HG02970 (cell line): ENCODE measurements around the gene OCIAD1.
A peak's percentile ranks its signal among the peaks of the same experiment; 100 is the strongest.
"Not testable (repeated sequence)": the region's sequence is repeated elsewhere in the genome, so short reads cannot be mapped to it uniquely, and the experiment has no call there.

ENCODE experiments used
- ATAC-seq: cut with Tn5 transposase; IDR thresholded peaks from one replicate; pipeline ENCODE4 v1.9.1; 2021; ENCODE audit warnings: mild to moderate bottlenecking, moderate library complexity, moderate number of reproducible peaks; ENCODE audit not compliant: unreplicated experiment, low FRiP score

Gene OCIAD1

GRCh38 chr4:48879561-48880442 lies 48.9 kb downstream of the OCIAD1 start:
- ATAC-seq, result no peak

DNA sequence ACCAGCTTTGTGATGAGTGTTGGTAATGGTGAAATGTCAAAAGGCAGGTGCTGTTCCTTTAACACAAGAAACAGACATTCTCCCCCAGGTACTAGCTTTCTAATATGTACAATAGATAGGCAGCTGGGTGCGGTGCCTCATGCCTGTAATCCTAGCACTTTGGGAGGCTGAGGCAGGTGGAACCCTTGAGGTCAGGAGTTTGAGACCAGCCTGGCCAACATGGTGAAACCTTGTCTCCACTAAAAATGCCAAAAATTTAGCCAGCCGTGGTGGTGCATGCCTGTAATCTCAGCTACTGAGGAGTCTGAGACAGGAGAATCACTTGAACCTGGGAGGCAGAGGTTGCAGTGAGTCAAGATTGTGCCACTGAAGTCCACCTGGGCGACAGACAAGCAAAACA lies 50.8 kb downstream of the OCIAD1 start:
- not testable (repeated sequence) for ATAC-seq

- ATAC-seq, result not testable (repeated sequence)
These were observed 58.9 kb downstream of the OCIAD1 start for GRCh38 chr4:48889750-48890149.

- ATAC-seq, result no peak
These were observed 60.2 kb downstream of the OCIAD1 start for GRCh38 chr4:48891028-48891619.

- ATAC-seq, result no peak
These were observed 66.0 kb downstream of the OCIAD1 start for GRCh38 chr4:48896845-48897244.

DNA sequence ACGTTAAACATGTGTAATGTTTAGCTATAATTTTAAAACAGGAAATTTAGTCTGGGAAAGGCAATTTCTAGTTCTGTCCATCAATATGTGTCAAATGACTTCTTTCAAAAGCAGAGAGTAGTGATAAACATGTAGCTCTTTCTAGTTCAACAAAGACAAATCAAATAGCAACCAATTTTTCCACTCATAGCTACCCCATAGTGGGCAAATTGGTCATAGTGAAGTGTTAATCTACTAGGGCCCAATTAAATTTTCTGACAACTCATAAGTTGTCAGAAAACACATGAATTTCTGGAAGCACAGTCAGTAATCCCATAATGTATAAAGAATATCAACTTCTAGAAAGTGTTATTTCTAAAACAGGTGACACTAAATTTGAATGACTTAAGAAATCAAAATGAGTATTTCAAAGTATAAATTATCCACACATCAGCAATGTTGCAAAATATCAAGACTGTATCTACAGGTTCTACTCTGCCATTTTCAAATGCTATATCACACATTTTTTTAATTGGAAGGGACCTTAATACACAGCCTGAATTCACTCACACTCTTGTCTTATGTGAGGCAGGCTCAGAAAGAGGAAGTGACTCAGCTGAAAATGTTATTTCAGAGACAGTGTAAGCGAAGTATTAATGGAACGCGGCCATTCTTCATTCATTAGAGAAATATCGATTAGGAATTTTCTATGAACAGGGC lies 68.0 kb downstream of the OCIAD1 start:
- ATAC-seq, result no peak

- ATAC-seq, result no peak
These were observed 68.5 kb downstream of the OCIAD1 start for GRCh38 chr4:48899432-48899749.

DNA sequence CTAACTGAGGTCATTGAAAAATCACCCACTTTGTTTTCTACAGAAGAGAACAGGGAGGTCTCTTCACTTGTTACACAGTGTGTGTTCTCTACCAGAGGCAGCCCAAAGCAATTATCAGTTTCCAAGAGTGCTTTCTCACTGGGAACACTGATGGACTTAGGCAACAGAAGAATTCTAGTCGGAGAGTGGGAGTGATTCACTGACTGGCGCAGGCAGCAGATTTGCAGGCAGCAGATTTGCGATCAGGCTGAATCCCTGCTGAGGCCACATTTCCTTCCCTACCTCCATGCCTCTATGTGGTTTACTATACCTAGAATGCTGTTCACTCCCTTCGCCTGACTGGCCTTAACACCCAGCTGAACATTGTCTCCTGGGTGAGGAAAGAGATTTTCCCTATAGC lies 69.1 kb downstream of the OCIAD1 start:
- no peak for ATAC-seq

GRCh38 chr4:48901196-48901595 lies 70.3 kb downstream of the OCIAD1 start:
- ATAC-seq, result no peak

GRCh38 chr4:48902266-48902665 lies 71.4 kb downstream of the OCIAD1 start:
- ATAC-seq, result no peak

GRCh38 chr4:48904101-48904500 lies 73.2 kb downstream of the OCIAD1 start:
- ATAC-seq, result no peak

- no peak for ATAC-seq
These were observed 73.8 kb downstream of the OCIAD1 start for GRCh38 chr4:48904541-48905142.

- no peak for ATAC-seq
These were observed 74.6 kb downstream of the OCIAD1 start for GRCh38 chr4:48905363-48906015.

DNA sequence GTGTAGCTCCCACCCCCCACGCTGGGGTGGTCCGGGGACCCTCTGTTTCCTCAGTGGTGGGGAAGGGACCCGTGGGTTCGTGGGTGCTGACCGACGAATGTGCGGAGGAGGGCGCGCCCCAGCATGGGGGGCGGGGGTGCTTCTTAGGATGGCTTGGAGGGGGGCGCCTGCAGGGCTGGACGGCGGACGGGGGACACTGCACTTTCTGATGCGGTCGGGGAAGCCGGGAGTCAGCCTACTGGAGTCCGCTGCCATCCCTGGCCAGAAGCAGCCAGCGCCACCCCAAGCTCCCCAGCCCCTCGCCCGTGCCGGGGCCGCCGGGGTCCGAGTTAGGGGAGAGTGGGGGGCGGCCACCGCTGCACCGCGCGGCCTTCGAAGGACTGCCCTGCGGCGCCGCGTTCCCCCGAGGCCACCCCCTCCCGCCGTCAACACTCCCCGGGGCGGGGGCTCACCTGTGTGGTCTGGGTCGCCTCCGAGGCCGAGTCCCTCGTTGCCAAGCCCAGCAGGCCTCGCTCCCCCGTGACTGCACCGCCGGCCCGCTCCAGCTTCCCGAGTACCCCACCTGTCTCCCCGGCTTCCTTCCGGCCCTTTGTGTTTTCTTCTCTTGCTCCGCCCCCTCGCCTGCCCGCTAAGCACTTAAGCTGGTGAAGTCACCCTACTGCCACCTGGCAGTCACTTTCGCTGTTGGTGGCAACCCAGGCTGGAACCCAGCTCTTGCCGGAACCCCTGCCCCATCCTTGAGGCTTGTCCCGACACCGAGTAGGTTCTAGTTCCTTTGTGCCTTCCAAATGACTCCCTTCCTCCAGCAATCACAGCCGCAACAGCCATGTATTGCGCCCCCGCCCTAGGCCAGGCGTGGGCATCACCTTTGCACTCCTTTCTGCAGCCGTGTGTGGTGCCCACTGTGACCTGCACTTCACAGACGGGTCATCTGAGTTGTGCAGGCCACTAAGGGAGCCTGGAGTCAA lies 75.6 kb downstream of the OCIAD1 start, which contains the start of gene OCIAD2:
TSS of gene OCIAD2 (minus strand) at position 569 of the 968 bp plus-strand sequence. CDS start 2,225 bp downstream, outside the sequence.
- peak; percentile 62 for ATAC-seq

DNA sequence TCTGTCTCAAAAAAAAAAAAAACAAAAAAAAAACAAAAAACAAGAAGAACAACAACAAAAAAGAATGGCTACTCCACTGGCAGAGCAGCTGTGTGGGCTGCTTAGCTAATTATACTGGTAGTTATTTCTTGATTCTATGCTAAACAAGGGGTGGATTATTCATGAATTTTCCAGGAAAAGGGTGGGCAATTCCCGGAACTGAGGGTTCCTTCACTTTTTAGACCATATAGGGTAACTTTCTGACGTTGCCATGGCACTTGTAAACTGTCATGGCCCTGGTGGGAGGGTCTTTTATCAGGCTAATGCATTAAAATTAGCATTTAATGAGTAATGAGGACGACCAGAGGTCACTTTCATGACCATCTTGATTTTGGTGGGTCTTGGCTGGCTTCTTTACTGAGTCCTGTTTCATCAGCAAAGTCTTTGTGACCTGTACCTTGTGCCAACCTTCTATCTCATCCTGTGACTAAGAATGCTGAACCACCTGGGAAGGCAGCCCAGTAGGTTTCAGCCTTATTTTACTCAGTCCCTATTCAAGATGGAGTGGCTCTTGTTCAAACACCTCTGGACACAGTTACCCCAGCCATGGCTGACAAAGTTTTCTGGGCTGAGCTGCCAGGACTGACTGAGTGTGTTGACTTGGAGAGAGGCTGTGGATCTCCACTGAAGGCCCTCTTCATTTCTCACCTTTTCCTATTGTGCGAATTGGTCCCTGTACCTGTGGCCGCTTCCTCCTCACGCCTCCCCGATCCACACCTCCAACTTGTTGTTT lies 77.0 kb downstream of the OCIAD1 start:
- no peak for ATAC-seq

- no peak for ATAC-seq
These were observed 77.8 kb downstream of the OCIAD1 start for GRCh38 chr4:48908687-48909086.

GRCh38 chr4:48909697-48910096 lies 78.8 kb downstream of the OCIAD1 start:
- no peak for ATAC-seq

GRCh38 chr4:48910511-48910910 lies 79.6 kb downstream of the OCIAD1 start:
- no peak for ATAC-seq
